ENCODE results near the gene MALT1.

DNA sequence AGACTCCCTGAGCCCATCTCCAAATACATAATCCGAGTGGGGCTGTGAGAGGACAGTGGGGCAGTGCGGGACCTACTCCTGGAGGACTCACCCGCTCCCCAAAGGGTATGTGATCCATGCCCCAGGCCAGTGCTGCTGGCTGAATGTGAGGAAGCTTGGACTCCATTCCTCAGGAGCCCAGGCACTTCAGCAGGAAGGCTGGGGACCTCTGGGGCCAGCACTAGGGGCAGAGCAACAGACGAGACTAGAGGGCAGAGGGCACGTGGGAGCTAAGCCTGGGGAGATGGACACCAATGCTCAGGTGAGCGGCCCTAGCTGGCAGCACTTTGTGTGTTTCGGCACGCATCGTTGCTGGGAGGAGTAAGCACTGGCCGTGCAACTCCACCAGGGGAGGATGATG is 84.9 kb downstream of the MALT1 start:
- TF ChIP-seq, protein P1, sequence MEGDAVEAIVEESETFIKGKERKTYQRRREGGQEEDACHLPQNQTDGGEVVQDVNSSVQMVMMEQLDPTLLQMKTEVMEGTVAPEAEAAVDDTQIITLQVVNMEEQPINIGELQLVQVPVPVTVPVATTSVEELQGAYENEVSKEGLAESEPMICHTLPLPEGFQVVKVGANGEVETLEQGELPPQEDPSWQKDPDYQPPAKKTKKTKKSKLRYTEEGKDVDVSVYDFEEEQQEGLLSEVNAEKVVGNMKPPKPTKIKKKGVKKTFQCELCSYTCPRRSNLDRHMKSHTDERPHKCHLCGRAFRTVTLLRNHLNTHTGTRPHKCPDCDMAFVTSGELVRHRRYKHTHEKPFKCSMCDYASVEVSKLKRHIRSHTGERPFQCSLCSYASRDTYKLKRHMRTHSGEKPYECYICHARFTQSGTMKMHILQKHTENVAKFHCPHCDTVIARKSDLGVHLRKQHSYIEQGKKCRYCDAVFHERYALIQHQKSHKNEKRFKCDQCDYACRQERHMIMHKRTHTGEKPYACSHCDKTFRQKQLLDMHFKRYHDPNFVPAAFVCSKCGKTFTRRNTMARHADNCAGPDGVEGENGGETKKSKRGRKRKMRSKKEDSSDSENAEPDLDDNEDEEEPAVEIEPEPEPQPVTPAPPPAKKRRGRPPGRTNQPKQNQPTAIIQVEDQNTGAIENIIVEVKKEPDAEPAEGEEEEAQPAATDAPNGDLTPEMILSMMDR (IDR thresholded peaks at IDR 0.05), result no peak
- no peak for TF ChIP-seq POLR2A (IDR thresholded peaks at IDR 0.05)
- no peak for TF ChIP-seq POLR2AphosphoS5 (IDR thresholded peaks at IDR 0.05)
